Kidney glomerular epithelial cell (primary cell): ENCODE data around the gene CNTNAP5.

Source experiments
- DNase-seq: peaks from one replicate; lab custom pipeline; 2025; lab: John Stamatoyannopoulos, UW

The CNTNAP5 gene

DNA sequence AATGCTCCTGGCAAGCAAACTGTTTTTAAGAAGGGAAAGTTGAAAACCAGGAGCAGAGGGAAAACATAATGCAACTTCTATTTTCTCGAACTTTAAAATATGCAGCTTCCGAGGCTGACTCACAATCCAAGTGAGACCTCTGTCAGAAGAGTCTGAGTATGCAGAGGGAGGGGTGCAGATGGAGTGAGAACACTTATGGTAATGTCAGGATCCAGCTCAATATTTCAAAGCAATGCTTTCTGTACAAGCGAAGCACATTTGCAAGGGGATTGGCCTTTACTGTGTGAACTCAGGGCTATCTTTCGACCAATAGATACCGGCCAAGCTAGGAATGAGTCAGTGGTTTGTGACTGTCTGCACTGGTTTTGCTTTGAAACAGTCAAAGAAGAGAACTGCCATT lies 242.7 kb downstream of the CNTNAP5 start:
- DNase-seq = no peak

DNA sequence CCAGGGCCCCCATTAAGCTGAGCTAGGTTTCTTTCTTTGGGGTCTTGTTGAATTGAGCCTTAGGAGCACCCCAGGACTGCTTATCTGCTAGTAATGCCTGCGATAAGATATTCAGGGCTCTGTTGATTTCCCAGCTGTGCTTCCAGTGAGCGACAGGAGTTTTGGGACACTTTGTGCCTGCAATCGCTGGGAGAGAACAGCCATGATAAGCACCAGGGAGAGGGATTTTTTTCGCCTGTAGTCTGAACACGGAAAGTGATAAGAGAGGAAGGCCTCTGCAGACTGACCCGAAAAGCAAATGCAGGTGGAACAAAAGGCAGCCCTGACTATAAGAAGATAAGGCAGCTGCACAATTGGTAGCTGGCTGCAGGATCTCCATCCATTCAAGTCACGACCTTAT lies 244.3 kb downstream of the CNTNAP5 start:
- no peak for DNase-seq

- DNase-seq = no peak
Measured at GRCh38 chr2:124272261-124272841, 247.3 kb downstream of the CNTNAP5 start.

- no peak for DNase-seq
Measured at GRCh38 chr2:124281541-124281940, 256.5 kb downstream of the CNTNAP5 start.

GRCh38 chr2:124283096-124283495 lies 258.0 kb downstream of the CNTNAP5 start:
- no peak for DNase-seq

DNA sequence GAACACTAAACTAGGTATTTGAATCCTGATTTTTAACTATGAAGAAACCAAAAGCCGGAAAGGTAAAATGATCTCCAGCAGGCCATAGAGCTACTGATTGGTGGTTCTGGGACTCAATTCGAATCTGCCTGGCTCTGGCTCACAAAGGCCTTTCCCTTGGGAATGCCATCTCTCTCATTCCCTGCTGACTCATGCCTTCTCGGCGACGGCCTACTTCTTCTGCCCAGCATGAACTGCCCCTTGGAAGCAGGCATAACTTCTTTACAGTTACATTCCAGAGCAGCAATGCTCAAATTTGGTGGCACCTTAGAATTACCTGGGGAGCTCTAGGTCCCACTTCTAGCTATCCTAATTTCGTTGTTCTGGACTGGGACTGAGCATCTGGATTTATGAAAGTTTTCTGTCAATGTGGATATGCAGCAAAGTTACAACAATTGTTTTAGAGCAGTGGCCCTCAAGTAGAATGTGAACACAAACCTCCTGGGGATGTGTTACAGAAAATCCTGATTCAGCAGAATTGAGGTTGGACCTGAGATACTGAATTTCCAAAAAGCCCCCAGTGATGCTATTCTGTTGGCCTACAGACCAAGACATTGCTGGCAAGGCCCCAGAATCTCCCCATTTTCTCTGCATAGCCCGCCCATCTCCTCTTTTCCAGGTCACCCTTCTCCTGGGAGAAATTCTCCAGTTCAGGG lies 261.1 kb downstream of the CNTNAP5 start:
- DNase-seq = no peak

DNA sequence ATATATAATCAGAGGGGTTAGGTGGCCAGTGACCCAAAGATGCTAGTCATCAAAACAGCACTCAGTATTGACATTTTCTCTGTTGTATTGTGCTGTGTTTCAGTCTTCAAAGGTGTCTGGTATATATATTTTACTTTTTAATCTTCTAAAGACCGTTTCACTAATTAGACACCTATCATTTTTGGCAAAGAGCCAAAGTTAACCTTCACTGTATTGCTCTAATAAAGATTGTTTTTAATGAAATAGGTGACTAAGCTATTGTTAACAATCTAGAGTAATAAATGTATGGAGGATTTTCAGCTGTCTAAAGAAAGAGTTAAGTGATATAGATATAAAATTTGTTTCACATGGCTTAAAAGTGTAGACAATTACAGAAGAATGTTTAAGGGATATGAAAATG lies 264.0 kb downstream of the CNTNAP5 start:
- DNase-seq = no peak

- DNase-seq = no peak
Measured at GRCh38 chr2:124289615-124290014, 264.5 kb downstream of the CNTNAP5 start.

GRCh38 chr2:124296470-124296869 lies 271.4 kb downstream of the CNTNAP5 start:
- no peak for DNase-seq

GRCh38 chr2:124301915-124302314 lies 276.8 kb downstream of the CNTNAP5 start:
- no peak for DNase-seq

- no peak for DNase-seq
Measured at GRCh38 chr2:124308319-124309062, 283.4 kb downstream of the CNTNAP5 start.

- no peak for DNase-seq
Measured at GRCh38 chr2:124309563-124310138, 284.6 kb downstream of the CNTNAP5 start.

GRCh38 chr2:124310671-124311070 lies 285.6 kb downstream of the CNTNAP5 start:
- no peak for DNase-seq

- DNase-seq = no peak
Measured at GRCh38 chr2:124314084-124314483, 289.0 kb downstream of the CNTNAP5 start.

GRCh38 chr2:124315221-124315880 lies 290.3 kb downstream of the CNTNAP5 start:
- no peak for DNase-seq

GRCh38 chr2:124316133-124316532 lies 291.0 kb downstream of the CNTNAP5 start:
- DNase-seq = no peak

DNA sequence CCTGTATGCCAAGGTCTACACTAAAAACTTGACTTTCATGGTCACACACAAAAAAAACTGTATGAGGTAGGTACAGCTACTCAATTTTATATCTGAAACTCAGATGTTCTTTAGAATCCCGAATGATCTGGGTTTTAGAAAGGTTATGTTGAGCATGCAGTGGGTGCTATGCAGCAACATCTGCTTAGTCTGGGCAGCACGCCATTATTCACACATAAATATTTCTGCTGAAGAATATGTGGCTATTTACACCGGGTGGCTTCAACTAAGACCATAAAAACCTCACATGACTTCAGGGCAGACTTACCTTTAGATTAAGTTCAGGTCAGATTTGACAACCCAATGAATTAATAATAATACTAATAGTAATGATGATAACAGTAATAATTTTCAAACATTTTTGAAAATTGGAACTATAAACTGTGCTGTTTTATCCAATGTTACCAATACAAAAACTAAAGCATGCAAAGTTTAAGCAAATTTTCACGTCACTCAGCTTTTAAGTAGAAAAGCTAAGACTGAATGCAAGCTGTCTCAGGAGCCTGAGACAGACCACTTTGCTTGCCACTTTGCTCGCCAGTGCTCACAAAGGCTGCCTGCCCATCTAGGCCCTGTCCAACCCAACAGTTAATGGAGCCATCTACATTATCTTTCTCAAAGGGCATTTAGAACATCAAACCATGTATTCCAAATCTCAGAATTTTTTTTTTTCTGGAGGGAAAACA lies 292.0 kb downstream of the CNTNAP5 start:
- DNase-seq = no peak

DNA sequence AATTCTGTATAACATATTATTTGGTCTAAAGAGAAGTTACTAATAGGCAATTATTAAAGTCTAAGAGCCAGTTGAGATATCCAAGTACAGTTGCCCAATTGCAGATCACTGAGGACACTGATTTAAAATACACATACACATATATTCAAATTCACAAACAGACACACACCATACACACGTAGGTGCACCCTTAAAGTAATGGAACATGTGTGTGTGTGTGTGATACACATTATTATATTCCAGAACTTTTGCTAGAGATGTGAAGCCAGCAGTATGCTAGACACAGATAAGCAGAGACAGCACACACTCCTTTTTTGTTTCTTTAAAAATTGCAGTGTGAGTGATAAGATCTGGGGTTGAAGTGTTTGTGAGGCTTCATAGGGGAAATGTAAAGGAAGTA lies 292.5 kb downstream of the CNTNAP5 start:
- no peak for DNase-seq

- no peak for DNase-seq
Measured at GRCh38 chr2:124318913-124319312, 293.8 kb downstream of the CNTNAP5 start.

- no peak for DNase-seq
Measured at GRCh38 chr2:124319577-124319976, 294.5 kb downstream of the CNTNAP5 start.

DNA sequence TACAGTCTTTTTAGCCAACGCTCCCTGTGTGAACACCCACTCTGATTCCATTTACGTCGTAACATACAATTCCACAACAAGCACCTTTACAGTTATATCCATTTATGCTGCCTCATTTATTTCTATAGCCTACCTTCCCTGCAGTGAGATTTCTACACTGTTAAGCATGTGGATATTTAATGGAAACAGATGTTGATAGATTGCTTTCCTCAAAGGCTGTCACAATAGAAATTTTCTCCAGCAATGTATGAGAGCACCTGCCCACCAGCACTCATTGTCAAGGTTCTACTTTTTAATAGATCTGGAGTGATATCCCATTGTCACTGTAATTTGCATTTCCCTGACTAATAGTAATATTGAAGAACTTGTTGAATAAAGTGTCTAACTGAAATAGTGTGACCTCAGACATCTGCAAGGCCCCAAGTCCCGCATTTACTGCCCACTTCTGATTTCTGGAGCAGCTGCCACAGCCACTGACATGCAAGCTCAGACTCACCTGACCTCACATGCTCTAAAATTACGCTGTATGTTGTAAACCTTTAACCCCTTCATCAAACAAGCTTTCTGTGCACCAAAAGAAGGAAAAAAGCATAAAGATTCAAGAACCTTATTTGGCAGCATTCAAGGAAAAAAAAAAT lies 295.1 kb downstream of the CNTNAP5 start:
- no peak for DNase-seq
